ENCODE results near the gene ARHGEF28.

ARHGEF28 gene

GRCh38 chr5:73619606-73620333, 6.2 kb upstream of the ARHGEF28 start:
- no peak for DNase-seq

- DNase-seq = no peak
Observed at GRCh38 chr5:73620334-73620687, 5.7 kb upstream of the ARHGEF28 start.

- DNase-seq = no peak
Observed at GRCh38 chr5:73623060-73623459, 2.9 kb upstream of the ARHGEF28 start.

GRCh38 chr5:73623901-73624404, 2.0 kb upstream of the ARHGEF28 start:
- no peak for DNase-seq

DNA sequence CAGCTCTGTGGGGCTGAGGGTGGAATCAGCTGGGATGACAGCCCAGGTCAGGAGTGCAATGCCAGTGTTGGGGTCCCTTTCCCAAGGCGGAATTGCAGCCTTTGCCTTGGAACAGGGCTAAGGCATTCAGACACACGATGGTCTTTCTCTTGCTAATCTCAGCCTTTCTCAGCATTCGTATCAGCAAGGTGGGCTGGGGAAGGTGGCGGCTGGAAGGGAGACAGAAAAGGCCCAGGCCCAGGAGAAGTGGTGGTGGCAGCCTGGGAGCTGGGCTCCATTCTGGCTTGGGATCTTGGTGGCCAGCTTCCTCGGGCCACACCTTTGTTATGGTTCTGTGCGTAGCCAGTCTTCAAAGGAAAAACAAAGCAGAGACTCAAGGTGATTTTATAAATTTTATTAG, 1.1 kb upstream of the ARHGEF28 start:
- no peak for DNase-seq

DNA sequence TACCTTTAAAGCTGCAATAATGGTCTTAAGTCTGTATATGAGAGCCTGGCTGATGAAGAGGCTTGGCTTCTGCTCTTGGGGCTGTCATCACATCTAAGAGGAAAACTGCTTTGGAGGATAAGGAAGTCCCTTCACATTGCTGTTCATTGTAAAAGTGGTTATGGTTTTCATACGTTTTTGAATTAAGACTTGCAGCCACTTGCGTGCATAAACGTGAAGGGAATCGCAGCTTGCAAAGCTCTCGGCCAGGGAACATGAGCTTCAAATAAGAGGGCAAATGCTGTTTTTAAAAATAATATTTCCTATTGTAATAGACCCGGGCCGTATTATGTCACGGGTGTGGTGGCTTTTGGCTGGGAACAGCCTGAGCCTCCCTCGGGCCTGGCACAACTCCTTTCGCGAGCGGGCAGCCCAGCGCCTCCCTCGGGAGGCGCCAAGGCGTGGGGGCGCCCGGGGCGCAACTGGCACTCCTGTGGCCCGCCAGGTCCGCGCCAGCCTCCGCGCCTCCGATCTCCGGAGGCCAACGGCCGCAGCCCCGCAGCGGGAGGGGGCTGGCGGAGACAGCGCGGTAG, 538 bp upstream of the ARHGEF28 start:
- DNase-seq = no peak

DNA sequence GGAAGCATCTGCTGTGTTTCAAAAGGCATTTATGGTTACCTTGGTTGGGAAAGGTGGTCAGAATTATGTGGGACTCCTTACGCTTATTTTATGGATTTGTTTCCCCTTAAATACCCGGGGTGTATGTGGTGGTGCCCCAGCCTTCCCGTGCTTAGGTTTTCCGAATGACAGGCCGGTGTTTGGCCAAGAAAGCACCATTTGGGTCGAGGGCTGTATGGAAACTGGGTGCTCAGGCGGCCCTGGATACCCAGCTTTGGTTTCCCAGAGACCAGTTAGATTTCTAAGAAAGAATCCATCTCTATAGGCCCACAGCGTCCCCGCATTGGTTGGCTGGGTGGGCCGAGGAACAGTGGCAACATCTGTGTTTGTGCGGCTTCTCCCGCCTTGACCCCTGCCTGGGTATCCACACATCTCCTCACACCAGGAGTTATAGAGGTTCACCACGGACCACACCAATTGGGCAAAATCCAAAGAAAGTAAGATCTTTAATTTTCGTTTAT, 868 bp downstream of the ARHGEF28 start:
- no peak for DNase-seq

DNA sequence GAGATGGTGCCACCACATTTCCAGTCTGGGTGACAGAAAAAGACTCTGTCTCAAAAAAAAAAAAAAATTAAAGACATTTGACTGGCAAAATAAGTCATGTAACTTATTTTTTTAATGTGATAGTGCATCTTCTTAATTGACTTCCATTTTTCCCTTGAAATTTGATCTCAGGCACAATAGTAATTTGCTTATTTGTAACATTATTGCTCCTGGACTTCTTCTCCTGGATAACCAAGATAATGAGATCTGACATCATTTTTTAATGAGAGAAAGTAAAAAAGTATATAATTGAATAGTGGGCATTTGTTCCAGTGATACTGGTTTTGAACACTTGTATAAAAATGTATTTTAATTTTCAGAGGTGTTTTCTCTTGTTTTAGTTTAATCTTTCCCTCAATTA, 3.5 kb downstream of the ARHGEF28 start:
- no peak for DNase-seq

DNA sequence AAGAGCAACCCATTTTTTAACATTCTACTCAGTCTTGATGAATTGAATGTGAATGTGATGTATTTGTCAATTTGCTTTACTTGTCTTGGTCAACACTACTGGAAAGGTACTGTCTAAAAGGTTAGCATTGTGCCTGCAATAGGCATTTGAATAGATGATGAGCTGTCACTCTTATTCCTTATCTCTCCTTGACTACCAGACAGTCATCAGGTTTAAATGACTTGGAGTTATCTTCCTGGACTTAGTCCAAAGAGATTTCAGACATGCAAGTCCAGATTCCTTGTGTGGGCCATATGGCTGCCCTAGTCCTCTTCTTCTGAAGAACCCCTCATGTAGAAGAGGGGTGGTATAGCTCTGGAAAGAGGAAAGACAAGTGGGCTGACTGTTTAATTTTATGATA, 4.8 kb downstream of the ARHGEF28 start:
- DNase-seq = no peak

GRCh38 chr5:73631500-73631899, 5.5 kb downstream of the ARHGEF28 start:
- DNase-seq = no peak

DNA sequence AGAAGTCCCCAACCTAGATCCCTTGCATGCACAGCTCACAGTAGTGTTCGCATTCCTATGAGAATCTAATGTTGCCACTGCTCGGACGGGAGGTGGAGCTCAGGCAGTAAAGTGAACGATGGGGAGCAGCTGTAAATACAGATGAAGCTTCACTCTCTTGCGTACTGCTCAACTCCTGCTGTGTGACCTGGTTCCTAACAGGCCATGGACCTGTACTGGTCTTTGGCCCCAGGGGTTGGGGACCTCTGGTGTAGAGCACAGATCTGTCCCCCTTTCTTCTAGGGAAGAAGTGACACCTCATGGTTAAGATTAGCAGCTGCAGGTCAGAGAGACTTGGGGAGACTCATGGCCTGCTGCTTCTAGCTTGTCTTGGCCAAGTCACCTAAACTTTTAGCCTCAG, 7.1 kb downstream of the ARHGEF28 start:
- no peak for DNase-seq

DNA sequence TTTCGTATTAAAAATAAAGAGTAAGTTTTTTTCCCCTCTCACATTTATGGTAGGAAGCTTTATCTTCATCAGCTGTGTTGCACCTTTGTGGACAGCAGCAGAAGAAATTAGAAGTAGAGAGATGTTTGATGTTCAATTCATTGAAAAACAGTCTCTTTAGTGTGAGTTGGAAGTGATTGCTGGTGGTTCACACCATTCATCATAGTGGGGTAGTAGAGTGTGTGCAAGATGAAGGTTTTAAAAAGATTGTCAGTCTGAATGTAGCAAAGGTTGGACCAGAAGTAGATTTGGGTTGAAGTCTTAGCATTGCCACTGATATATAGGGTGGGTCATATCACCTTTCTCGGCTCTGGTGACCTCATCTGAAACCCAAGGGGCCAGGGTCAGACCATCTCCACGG, 10.4 kb downstream of the ARHGEF28 start:
- no peak for DNase-seq

DNA sequence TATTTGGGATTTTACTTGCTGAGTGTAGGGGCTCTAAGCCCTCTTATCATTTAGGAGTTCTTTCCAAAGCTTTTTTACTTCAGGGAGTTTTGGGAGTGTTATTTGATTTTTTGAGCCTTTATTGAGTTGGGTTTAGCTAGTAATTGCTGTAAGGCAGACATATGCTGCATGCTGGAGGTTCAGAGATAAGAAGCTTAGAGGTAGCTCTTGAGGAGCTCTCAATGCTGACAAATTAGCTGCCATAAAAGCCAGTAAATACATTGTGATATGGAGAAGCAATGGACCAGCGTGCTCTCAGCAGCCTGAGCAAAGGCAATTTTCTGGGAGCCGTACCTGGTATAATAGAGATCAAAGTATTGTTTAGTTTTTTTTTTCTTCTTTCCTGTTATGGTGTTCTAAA, 11.6 kb downstream of the ARHGEF28 start:
- no peak for DNase-seq

GRCh38 chr5:73638344-73639095, 12.5 kb downstream of the ARHGEF28 start:
- no peak for DNase-seq

GRCh38 chr5:73640861-73641320, 14.9 kb downstream of the ARHGEF28 start:
- no peak for DNase-seq

- no peak for DNase-seq
Observed at GRCh38 chr5:73641811-73642210, 15.8 kb downstream of the ARHGEF28 start.

GRCh38 chr5:73642344-73642743, 16.3 kb downstream of the ARHGEF28 start:
- no peak for DNase-seq

DNA sequence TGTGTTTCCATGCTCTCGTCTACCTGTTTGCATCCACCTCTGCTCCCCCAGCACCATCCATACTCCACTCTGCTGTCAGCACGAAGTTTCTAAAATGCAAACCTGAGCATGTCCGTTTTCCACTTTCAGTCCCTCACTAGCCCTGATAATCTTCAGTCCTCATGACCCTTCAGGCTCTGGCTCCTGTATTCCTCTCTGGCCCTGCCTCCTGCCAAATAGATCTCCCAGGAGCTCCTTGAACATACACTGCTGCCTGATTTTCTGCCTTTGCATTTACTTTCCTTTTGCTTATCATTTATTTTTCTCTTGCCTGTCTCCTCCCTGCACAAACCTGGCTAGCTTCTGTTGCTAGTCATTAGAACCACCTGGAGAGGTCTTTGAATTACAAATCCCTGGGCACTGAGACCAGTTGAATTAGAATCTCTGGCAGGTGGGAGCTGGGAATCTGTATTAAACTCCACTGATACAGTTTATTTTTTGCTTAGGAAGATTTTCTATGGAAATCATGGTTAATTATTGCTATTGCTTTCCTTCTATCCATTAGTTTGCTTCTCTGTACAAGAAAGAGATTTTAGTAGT, 18.5 kb downstream of the ARHGEF28 start:
- DNase-seq = no peak

DNA sequence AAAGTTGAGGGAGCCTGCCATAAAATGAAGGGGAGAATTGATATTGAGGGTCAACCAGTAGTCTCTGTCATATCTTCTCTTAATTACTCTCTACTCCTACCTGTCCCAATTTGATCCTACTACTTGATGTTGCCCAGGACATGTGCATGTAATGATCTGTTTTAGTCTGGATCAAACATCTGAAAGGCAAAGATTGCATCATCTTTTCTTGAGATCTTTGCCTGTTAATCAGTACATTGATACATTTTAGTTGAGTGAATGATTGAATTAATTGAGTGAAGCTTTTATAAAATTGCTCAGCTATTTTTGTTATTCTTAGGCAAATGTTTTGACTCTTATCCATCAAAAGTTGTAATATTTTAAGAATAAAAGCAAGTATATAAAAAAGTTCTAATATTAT, 21.7 kb downstream of the ARHGEF28 start:
- no peak for DNase-seq

- DNase-seq = no peak
Observed at GRCh38 chr5:73648515-73648914, 22.5 kb downstream of the ARHGEF28 start.

GRCh38 chr5:73649926-73650325, 23.9 kb downstream of the ARHGEF28 start:
- DNase-seq = no peak

- no peak for DNase-seq
Observed at GRCh38 chr5:73652391-73652790, 26.4 kb downstream of the ARHGEF28 start.

GRCh38 chr5:73654171-73654811, 28.3 kb downstream of the ARHGEF28 start:
- DNase-seq = no peak
